CD4-positive, alpha-beta memory T cell (primary cell): ENCODE measurements around the gene CALM1. TPM values are rescaled to one million over a fixed set of nuclear protein-coding genes. Genes with fewer than 3 reads are reported as not detected.

Source experiments
- CTCF ChIA-PET: fragments of 350-600 bp; sonication (Branson Sonifier 250); formaldehyde crosslinking; loops from one replicate; lab custom pipeline; 2021; ENCODE audit warnings: inconsistent platforms; ENCODE audit not compliant: partially characterized antibody; lab: Charles Lee
- POLR2A ChIA-PET: fragments of 350-600 bp; sonication (Branson Sonifier 250); formaldehyde crosslinking; loops from one replicate; lab custom pipeline; 2021; ENCODE audit not compliant: partially characterized antibody; lab: Charles Lee
- DNase-seq, 5 donors: peaks; one replicate each; pipeline versions ENCODE4 v3.0.0 to v3.0.0-alpha.2; 2020 to 2022; ENCODE audit warnings: mixed read lengths in 1 of 5
- H3K27ac ChIP-seq: one replicate; pipeline ENCODE4 v1.7.0; 2013; ENCODE audit warnings: low read depth, low read length
- H3K27me3 ChIP-seq: 2 replicates; pipeline ENCODE4 v1.7.0; 2013; ENCODE audit warnings: mild to moderate bottlenecking, low read length, moderate library complexity; ENCODE audit not compliant: insufficient read depth
- H3K36me3 ChIP-seq: 2 replicates; pipeline ENCODE4 v1.7.0; 2013; ENCODE audit warnings: mild to moderate bottlenecking, low read length, moderate library complexity; ENCODE audit not compliant: insufficient read depth
- H3K4me1 ChIP-seq: 2 replicates; pipeline ENCODE4 v1.7.0; 2013; ENCODE audit warnings: mild to moderate bottlenecking, low read length, moderate library complexity; ENCODE audit not compliant: insufficient read depth
- H3K4me3 ChIP-seq, 2 donors: one replicate each; pipeline ENCODE4 v1.7.0; 2013; ENCODE audit warnings: low read length in 2 of 2, mild to moderate bottlenecking in 1 of 2
- H3K9me3 ChIP-seq, 2 donors: one replicate each; pipeline ENCODE4 v1.7.0; 2013; ENCODE audit warnings: low read length in 2 of 2, control low read depth in 1 of 2; ENCODE audit not compliant: control insufficient read depth in 1 of 2
- H3K27ac Mint-ChIP-seq, 7 donors: one replicate each; pipeline ENCODE4 v1.8.0; 2020 to 2021; ENCODE audit warnings: mixed read lengths in 7 of 7, mild to moderate bottlenecking in 6 of 7, inconsistent platforms in 3 of 7, moderate library complexity in 3 of 7
- H3K27me3 Mint-ChIP-seq, 2 donors: one replicate each; pipeline ENCODE4 v1.8.0; 2020 to 2021; ENCODE audit warnings: mixed read lengths in 2 of 2
- H3K36me3 Mint-ChIP-seq, 2 donors: one replicate each; pipeline ENCODE4 v1.8.0; 2020 to 2021; ENCODE audit warnings: mixed read lengths in 2 of 2, inconsistent platforms in 1 of 2, mild to moderate bottlenecking in 1 of 2
- H3K4me1 Mint-ChIP-seq, 4 donors: one replicate each; pipeline ENCODE4 v1.8.0; 2020 to 2021; ENCODE audit warnings: mixed read lengths in 4 of 4, mild to moderate bottlenecking in 1 of 4
- H3K4me3 Mint-ChIP-seq, 8 donors: one replicate each; pipeline ENCODE4 v1.8.0; 2020 to 2021; ENCODE audit warnings: mixed read lengths in 8 of 8, mild to moderate bottlenecking in 7 of 8, moderate library complexity in 6 of 8, inconsistent platforms in 3 of 8
- H3K9me3 Mint-ChIP-seq, 8 donors: one replicate each; pipeline ENCODE4 v1.8.0; 2020 to 2021; ENCODE audit warnings: mixed read lengths in 8 of 8, mild to moderate bottlenecking in 5 of 8, inconsistent platforms in 3 of 8, moderate library complexity in 1 of 8
- intact Hi-C: fragments of 100-400 bp; cut with micrococcal nuclease; formaldehyde crosslinking; loops from one replicate; pipeline ENCODE4 v1.15.1; 2023
- polyA plus RNA-seq, 2 donors: library from polyadenylated mRNA; unstranded; fragments of 300-500 nt; fragmentation: Illumina TruSeq; gene quantifications; one replicate each; pipeline ENCODE4 v1.2.3, GENCODE V29; 2021
- total RNA-seq, 2 experiments: library from RNA; stranded (reverse); gene quantifications; one replicate each; pipeline ENCODE4 v1.2.3, GENCODE V29; 2021

The CALM1 gene
- total and polyA plus RNA-seq, 4 experiments from 2014 or later, result 693 to 3,289 (median 1,711) TPM

DNA sequence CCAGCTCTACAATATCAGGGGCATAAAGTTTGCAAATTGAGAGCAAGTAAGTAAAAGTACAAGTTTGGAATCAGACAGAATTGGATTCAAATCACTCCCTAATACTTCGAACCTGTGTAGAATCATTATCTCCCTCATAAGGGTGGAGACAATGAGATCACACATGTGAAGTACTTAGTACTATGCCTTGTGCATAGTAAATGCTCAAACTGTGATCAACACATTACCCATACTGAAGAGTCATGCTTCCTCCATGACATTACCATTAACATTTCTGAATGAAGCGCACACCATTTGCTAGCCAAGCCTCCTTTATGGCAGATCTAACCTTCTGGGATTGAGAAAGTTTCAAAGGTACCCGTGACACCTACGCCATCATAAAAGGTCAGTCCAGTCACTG, 38.5 kb upstream of the CALM1 start:
- CTCF ChIA-PET, result interaction anchor here (1.2 kb wide), 2 partner anchors 10 kb away, joined by 3 read pairs; no protein-coding TSS in a partner anchor
- no peaks in the 10 kb centered on the region for H3K4me1 Mint-ChIP-seq

DNA sequence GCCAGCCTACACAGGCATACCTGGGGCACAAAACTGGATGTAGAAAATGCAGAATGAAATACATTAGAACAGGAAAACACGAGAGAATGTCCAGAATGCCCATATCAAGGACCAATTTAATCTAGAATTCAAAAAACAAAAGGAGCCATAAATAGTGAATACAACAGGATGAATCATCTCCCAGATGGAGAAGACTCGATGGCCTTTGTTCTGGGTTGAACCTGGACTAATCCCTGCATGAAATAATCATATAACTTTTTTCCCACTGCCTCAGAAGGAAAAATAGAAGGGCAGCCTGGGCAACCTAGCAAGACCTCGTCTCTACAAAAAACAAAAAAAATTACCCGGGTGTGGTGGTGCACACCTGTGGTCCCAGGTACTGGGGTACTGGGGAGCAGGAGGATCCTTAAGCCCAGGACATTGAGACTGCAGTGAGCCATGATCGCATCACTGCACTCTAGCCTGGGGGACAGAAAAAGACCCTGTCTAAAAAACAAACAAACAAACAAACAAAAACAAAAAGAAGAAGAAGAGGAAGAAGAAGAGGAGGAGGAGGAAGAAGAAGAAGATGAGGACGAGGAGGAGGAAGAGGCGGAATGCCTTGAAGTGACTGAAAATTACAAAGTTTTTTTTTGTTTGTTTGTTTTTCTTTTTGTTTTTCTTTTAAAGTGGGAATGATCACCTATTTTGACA, 34.8 kb upstream of the CALM1 start:
- Mint-ChIP-seq H3K4me1 (no peaks in the 10 kb centered on the region), H3K9me3 (no peaks in the 10 kb centered on the region), H3K36me3 (no peaks in the 10 kb centered on the region), H3K27me3 (peaks cover 10% of the 10 kb centered on the region in 2 donors), H3K27ac (no peak overlapping the region), H3K4me3 (no peak overlapping the region)
- intact Hi-C loops, result no loop called here
- ChIA-PET POLR2A (no interaction called here), CTCF (no interaction called here)
- no peaks in the 10 kb centered on the region for H3K27me3 ChIP-seq
- H3K27ac ChIP-seq, result no peak overlapping the region
- no peaks in the 10 kb centered on the region for H3K4me1 ChIP-seq
- no peaks in the 10 kb centered on the region for H3K9me3 ChIP-seq
- no peaks in the 10 kb centered on the region for H3K36me3 ChIP-seq
- no peak overlapping the region for H3K4me3 ChIP-seq
- DNase-seq, result no peak

More for the DNA sequence above, 38.5 kb upstream of the CALM1 start:
- Mint-ChIP-seq H3K4me3 (no peak overlapping the region), H3K27me3 (peaks cover 10% of the 10 kb centered on the region in 2 donors), H3K9me3 (no peaks in the 10 kb centered on the region), H3K36me3 (no peaks in the 10 kb centered on the region), H3K27ac (no peak overlapping the region)
- DNase-seq, result no peak
- H3K27me3 ChIP-seq, result no peaks in the 10 kb centered on the region
- no peaks in the 10 kb centered on the region for H3K4me1 ChIP-seq
- no peak overlapping the region for H3K4me3 ChIP-seq
- intact Hi-C loops, result no loop called here
- POLR2A ChIA-PET, result no interaction called here
- no peaks in the 10 kb centered on the region for H3K36me3 ChIP-seq
- H3K9me3 ChIP-seq, result no peaks in the 10 kb centered on the region
- H3K27ac ChIP-seq, result no peak overlapping the region

DNA sequence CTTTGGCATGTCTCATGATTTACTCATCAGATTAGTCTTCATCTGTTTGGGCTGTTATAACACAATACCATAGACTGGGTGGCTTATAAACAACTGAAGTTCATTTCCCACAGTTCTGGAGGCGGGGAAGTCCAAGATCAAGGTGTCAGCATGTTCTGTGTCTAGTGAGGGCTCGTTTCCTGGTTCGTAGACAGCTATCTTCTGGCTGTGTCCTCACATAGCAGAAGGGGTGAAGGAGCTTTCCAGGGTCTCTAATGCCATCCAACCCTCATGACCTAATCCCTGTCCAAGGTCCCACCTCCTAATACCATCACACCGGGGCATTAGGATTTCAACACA, 34.3 kb upstream of the CALM1 start:
- H3K36me3 Mint-ChIP-seq, result no peaks in the 10 kb centered on the region
- no peak overlapping the region for H3K27ac Mint-ChIP-seq
- no peak for DNase-seq
- no peaks in the 10 kb centered on the region for H3K4me1 Mint-ChIP-seq
- POLR2A ChIA-PET, result no interaction called here
- H3K9me3 Mint-ChIP-seq, result no peaks in the 10 kb centered on the region
- H3K4me3 Mint-ChIP-seq, result no peak overlapping the region
- CTCF ChIA-PET, result no interaction called here
- intact Hi-C loops, result no loop called here
- Histone ChIP-seq H3K4me3 (no peak overlapping the region), H3K36me3 (no peaks in the 10 kb centered on the region), H3K27ac (no peak overlapping the region), H3K4me1 (no peaks in the 10 kb centered on the region), H3K9me3 (no peaks in the 10 kb centered on the region), H3K27me3 (no peaks in the 10 kb centered on the region)
- H3K27me3 Mint-ChIP-seq, result peaks cover 10% of the 10 kb centered on the region in 2 donors

DNA sequence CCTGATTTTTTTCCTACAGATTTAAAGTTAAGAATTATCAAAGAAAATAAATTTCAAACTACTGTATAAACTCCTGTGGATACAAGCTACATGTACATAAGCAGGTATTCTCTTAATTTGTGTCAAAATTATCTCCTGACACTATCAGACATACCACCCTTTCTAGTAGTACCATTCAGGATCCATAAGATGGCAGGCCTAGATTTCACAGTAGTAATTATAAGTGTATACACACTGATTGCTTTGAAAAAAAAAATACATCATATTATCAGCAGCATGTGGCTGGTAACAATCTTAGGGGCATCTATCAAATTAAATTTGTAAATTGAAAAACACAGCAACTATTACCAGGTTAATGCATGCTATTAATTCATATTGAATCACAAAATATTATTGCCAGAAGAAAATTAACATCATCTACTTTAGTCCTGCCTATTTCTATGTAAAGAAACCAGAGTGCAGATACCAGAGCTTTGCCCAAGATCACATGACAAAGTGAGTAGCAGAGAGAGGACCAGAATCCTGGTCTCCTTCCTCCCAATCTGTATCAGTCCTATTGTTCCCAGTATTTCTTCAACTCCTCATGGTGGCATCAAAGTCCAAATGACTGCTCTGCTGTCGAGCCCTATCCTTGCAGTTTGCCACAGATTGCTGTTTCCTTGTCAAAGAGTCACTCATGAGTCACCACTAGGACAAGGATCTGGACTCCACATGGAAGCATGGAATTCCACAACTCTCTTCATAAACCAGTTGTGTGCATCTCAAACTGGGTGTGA, 27.7 kb upstream of the CALM1 start:
- Histone ChIP-seq H3K27me3 (no peaks in the 10 kb centered on the region), H3K36me3 (no peaks in the 10 kb centered on the region), H3K4me1 (no peaks in the 10 kb centered on the region), H3K4me3 (no peak overlapping the region), H3K27ac (no peak overlapping the region), H3K9me3 (no peaks in the 10 kb centered on the region)
- Mint-ChIP-seq H3K27me3 (no peaks in the 10 kb centered on the region), H3K9me3 (no peaks in the 10 kb centered on the region), H3K27ac (no peak overlapping the region), H3K36me3 (no peaks in the 10 kb centered on the region), H3K4me1 (peaks cover 0 to 2% (median 1%) of the 10 kb centered on the region in 4 donors), H3K4me3 (no peak overlapping the region)
- ChIA-PET CTCF (interaction anchor here (0.6 to 5.4 kb wide), 17 partner anchors 10 to 390 kb away, joined by 3 to 62 read pairs (median 4); partner anchors contain the start of gene CALM1), POLR2A (interaction anchor here (1.2 to 3.7 kb wide), 4 partner anchors 14 to 40 kb away, joined by 5 to 39 read pairs (median 7); partner anchors contain the start of gene CALM1)
- intact Hi-C loops, result loop anchor here (1.0 kb wide), 3 partner anchors 13 to 150 kb away; no protein-coding TSS in a partner anchor
- peak in 4 of 5 donors; percentile 43 to 51 (median 44) for DNase-seq

DNA sequence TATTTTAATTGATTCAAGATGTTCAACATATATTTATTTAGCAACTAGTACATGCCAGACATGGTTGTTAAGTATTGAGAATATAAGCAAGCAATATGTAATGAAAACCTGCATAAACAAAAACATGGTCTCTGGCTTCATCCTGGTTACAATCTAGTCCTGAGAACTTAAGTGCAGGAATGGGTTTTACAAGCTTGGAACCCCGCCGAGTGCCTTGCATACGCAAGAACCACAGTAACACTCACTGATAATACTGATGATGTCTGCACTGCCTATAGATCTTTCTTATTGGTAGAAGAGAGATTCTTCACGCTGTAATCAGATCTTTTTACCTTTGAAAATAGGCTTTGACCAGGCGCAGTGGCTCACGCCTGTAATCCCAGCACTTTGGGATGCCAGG, 22.9 kb upstream of the CALM1 start:
- no peak for DNase-seq
- POLR2A ChIA-PET, result interaction anchor here (1.0 to 1.1 kb wide), 2 partner anchors 10 to 23 kb away, joined by 3 read pairs; no protein-coding TSS in a partner anchor
- Histone ChIP-seq H3K4me1 (no peaks in the 10 kb centered on the region), H3K36me3 (no peaks in the 10 kb centered on the region), H3K9me3 (no peaks in the 10 kb centered on the region), H3K27ac (no peak overlapping the region), H3K27me3 (no peaks in the 10 kb centered on the region), H3K4me3 (no peak overlapping the region)
- Mint-ChIP-seq H3K4me3 (no peak overlapping the region), H3K27me3 (no peaks in the 10 kb centered on the region), H3K27ac (no peak overlapping the region), H3K4me1 (peaks cover 0 to 2% (median 1%) of the 10 kb centered on the region in 4 donors), H3K36me3 (no peaks in the 10 kb centered on the region), H3K9me3 (no peaks in the 10 kb centered on the region)
- CTCF ChIA-PET, result no interaction called here
- intact Hi-C loops, result no loop called here

DNA sequence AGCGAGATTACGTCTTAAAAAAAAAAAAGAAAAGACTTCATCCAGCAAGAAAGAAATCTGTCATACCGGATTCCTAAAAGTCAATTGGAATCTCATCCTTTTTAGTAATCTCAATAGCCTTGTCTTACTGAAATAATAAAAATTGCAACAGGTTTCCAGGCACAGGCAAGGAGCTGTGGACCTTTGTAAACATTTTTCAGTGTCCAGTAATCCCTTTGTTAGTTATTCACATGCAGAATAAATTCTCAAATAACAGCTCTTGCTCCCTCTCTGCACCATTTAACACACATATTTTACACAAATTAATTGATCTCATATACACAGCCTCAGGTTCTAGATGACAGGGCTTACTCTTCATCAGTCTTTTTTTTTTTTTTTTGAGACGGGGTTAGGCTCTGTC, 22.0 kb upstream of the CALM1 start:
- Histone ChIP-seq H3K4me1 (no peaks in the 10 kb centered on the region), H3K9me3 (no peaks in the 10 kb centered on the region), H3K36me3 (no peaks in the 10 kb centered on the region), H3K27me3 (no peaks in the 10 kb centered on the region), H3K27ac (no peak overlapping the region), H3K4me3 (no peak overlapping the region)
- Mint-ChIP-seq H3K27me3 (no peaks in the 10 kb centered on the region), H3K4me1 (peaks cover 0 to 2% (median 0%) of the 10 kb centered on the region in 4 donors), H3K4me3 (no peak overlapping the region), H3K9me3 (no peaks in the 10 kb centered on the region), H3K27ac (no peak overlapping the region), H3K36me3 (no peaks in the 10 kb centered on the region)
- ChIA-PET CTCF (interaction anchor here (0.7 to 1.0 kb wide), 2 partner anchors 322 to 332 kb away, joined by 3 read pairs; no protein-coding TSS in a partner anchor), POLR2A (interaction anchor here (1.0 kb wide), 1 partner anchor 9 kb away, joined by 3 read pairs; no protein-coding TSS in a partner anchor)
- no peak for DNase-seq
- intact Hi-C loops, result no loop called here

DNA sequence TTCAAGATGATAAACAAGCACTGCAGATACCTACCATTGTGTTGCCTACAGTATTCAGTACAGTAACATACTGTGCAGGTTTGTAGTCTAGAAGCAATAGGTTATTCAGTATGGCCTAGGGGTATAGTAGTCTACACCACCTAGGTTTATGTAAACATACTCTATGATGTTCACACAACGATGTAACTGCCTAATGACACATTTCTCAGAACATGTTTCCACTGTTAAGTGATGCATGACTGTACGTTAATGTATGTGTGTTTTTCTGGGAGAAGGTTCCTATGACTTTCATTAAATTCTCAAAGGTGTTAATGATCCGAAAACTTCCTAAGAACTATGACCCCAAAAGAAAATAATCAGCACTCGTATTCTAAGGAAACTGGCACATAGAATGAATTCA, 20.9 kb upstream of the CALM1 start:
- no peak overlapping the region for H3K27ac Mint-ChIP-seq
- ChIA-PET CTCF (no interaction called here), POLR2A (interaction anchor here (17.2 kb wide), 1 partner anchor 25 kb away, joined by 1009 read pairs; the partner anchor contains the start of gene CALM1)
- Histone ChIP-seq H3K4me1 (no peaks in the 10 kb centered on the region), H3K4me3 (no peak overlapping the region), H3K36me3 (no peaks in the 10 kb centered on the region), H3K27ac (no peak overlapping the region), H3K9me3 (no peaks in the 10 kb centered on the region), H3K27me3 (no peaks in the 10 kb centered on the region)
- DNase-seq, result no peak
- peaks cover 0 to 5% (median 3%) of the 10 kb centered on the region in 4 donors for H3K4me1 Mint-ChIP-seq
- H3K36me3 Mint-ChIP-seq, result no peaks in the 10 kb centered on the region
- no peak overlapping the region for H3K4me3 Mint-ChIP-seq
- intact Hi-C loops, result no loop called here
- no peaks in the 10 kb centered on the region for H3K9me3 Mint-ChIP-seq
- H3K27me3 Mint-ChIP-seq, result no peaks in the 10 kb centered on the region
